GM23338 (cell line): ENCODE measurements around the gene CCNB2. TPM values are rescaled to one million over a fixed set of nuclear protein-coding genes. Genes with fewer than 3 reads are reported as not detected.

Experiments
- ATAC-seq: fragments of 200-7000 bp; cut with Tn5 transposase; 3 replicates; pipeline ENCODE4 v1.9.1; 2020
- DNase-seq: peaks from one replicate; pipeline ENCODE4 v3.0.0-alpha.2; 2015; ENCODE audit warnings: low spot score
- H2AFZ ChIP-seq: fragments of 200-600 bp; sonication (generic); 2 replicates; pipeline ENCODE4 v1.8.0; 2016; ENCODE audit warnings: antibody characterized with exemption, mild to moderate bottlenecking, moderate library complexity
- H3F3A ChIP-seq: fragments of 200-600 bp; sonication (generic); replicated peaks from 2 replicates; pipeline ENCODE4 v1.8.0; 2017; ENCODE audit warnings: antibody characterized with exemption, mixed run types, low read depth
- H3K27ac ChIP-seq: fragments of 200-600 bp; sonication (generic); 2 replicates; pipeline ENCODE4 v1.6.1; 2016; ENCODE audit warnings: low read depth
- H3K27me3 ChIP-seq: fragments of 200-600 bp; sonication (generic); 2 replicates; pipeline ENCODE4 v1.8.0; 2016; ENCODE audit warnings: mild to moderate bottlenecking, mixed run types, moderate library complexity; ENCODE audit not compliant: insufficient read depth
- H3K36me3 ChIP-seq: fragments of 200-600 bp; sonication (generic); 2 replicates; pipeline ENCODE4 v1.8.0; 2016; ENCODE audit warnings: mild to moderate bottlenecking; ENCODE audit not compliant: insufficient read depth
- H3K4me1 ChIP-seq: fragments of 200-600 bp; sonication (generic); 2 replicates; pipeline ENCODE4 v1.8.0; 2016; ENCODE audit warnings: mild to moderate bottlenecking, moderate library complexity; ENCODE audit not compliant: insufficient read depth
- H3K4me2 ChIP-seq: fragments of 200-600 bp; sonication (generic); 2 replicates; pipeline ENCODE4 v1.7.1; 2017; ENCODE audit warnings: mixed run types
- H3K4me3 ChIP-seq: fragments of 200-600 bp; sonication (generic); 2 replicates; pipeline ENCODE4 v1.6.1; 2016; ENCODE audit warnings: mixed run types
- H3K79me2 ChIP-seq: fragments of 200-600 bp; sonication (generic); replicated peaks from 2 replicates; pipeline ENCODE4 v1.8.0; 2017; ENCODE audit warnings: mild to moderate bottlenecking; ENCODE audit not compliant: insufficient read depth
- H3K9me2 ChIP-seq: fragments of 200-600 bp; sonication (generic); 2 replicates; pipeline ENCODE4 v1.8.0; 2017; ENCODE audit not compliant: insufficient read depth
- H4K20me1 ChIP-seq: fragments of 200-600 bp; sonication (generic); replicated peaks from 2 replicates; pipeline ENCODE4 v1.8.0; 2017; ENCODE audit warnings: mild to moderate bottlenecking; ENCODE audit not compliant: insufficient read depth
- H3K27ac Mint-ChIP-seq: 2 replicates; pipeline ENCODE4 v1.8.0; 2020; ENCODE audit warnings: inconsistent platforms, mild to moderate bottlenecking, moderate library complexity, mixed read lengths
- H3K27me3 Mint-ChIP-seq: 3 replicates; pipeline ENCODE4 v1.8.0; 2022; ENCODE audit warnings: low read depth, mild to moderate bottlenecking, moderate library complexity, mixed read lengths, inconsistent platforms; ENCODE audit not compliant: insufficient read depth, poor library complexity
- H3K36me3 Mint-ChIP-seq: 3 replicates; pipeline ENCODE4 v1.8.0; 2021; ENCODE audit warnings: low read depth, mild to moderate bottlenecking, inconsistent platforms, moderate library complexity, mixed read lengths
- H3K4me1 Mint-ChIP-seq: 3 replicates; pipeline ENCODE4 v1.8.0; 2020; ENCODE audit warnings: mild to moderate bottlenecking, inconsistent platforms, mixed read lengths
- H3K4me3 Mint-ChIP-seq: 3 replicates; pipeline ENCODE4 v1.8.0; 2021; ENCODE audit warnings: moderate library complexity, mild to moderate bottlenecking, inconsistent platforms, mixed read lengths
- H3K9me3 Mint-ChIP-seq: 3 replicates; pipeline ENCODE4 v1.8.0; 2020; ENCODE audit warnings: moderate library complexity, mild to moderate bottlenecking, inconsistent platforms, mixed read lengths
- CTCF ChIP-seq, 2 experiments: fragments of 200-600 bp in 1 of 2; sonication (generic) in 1 of 2; conservative IDR thresholded peaks; 2 replicates each; pipeline versions ENCODE4 v1.5.1 to v1.6.1; 2016 to 2017; ENCODE audit warnings: antibody characterized with exemption in 2 of 2, low read depth in 2 of 2, mild to moderate bottlenecking in 2 of 2, moderate library complexity in 1 of 2
- EZH2 ChIP-seq: fragments of 200-600 bp; sonication (generic); IDR thresholded peaks from one replicate; pipeline ENCODE4 v1.8.0; 2017; ENCODE audit warnings: antibody characterized with exemption, mild to moderate bottlenecking, low read depth; ENCODE audit not compliant: unreplicated experiment
- NANOG ChIP-seq: IDR thresholded peaks from 2 replicates; pipeline ENCODE4 v1.6.1; 2016; ENCODE audit warnings: antibody characterized with exemption, borderline replicate concordance
- POLR2AphosphoS5 ChIP-seq: IDR thresholded peaks from 2 replicates; pipeline ENCODE4 v1.6.1; 2016; ENCODE audit warnings: antibody characterized with exemption, low read depth
- REST ChIP-seq: IDR thresholded peaks from one replicate; pipeline ENCODE4 v1.6.1; 2018; ENCODE audit warnings: antibody characterized with exemption; ENCODE audit not compliant: unreplicated experiment
- STAT1 ChIP-seq: IDR thresholded peaks from one replicate; pipeline ENCODE4 v1.6.1; 2016; ENCODE audit warnings: antibody characterized with exemption; ENCODE audit not compliant: unreplicated experiment
- ZNF114 ChIP-seq: fragments of 250-450 bp; sonication (Bioruptor Pico); IDR thresholded peaks from 2 replicates; pipeline ENCODE4 v1.5.0; 2020; ENCODE audit warnings: mild to moderate bottlenecking, moderate library complexity
- ZNF331 ChIP-seq: fragments of 250-450 bp; sonication (Bioruptor Pico); IDR thresholded peaks from 2 replicates; pipeline ENCODE4 v1.5.0; 2020; ENCODE audit warnings: low read depth, mild to moderate bottlenecking, moderate library complexity
- ZNF462 ChIP-seq: fragments of 250-450 bp; sonication (Bioruptor Pico); IDR thresholded peaks from 2 replicates; pipeline ENCODE4 v1.5.0; 2020; ENCODE audit warnings: mild to moderate bottlenecking, moderate library complexity
- polyA plus RNA-seq: library from polyadenylated mRNA; unstranded; fragments of >200 nt; fragmentation: Nextera tagmentation; extraction: Ambion mirVana; gene quantifications from 2 replicates; pipeline ENCODE4 v1.2.1, GENCODE V29; 2016
- total RNA-seq: library from RNA; depleted of rRNA; stranded (reverse); fragments of >200 nt; shearing (Covaris generic); gene quantifications from 2 replicates; pipeline ENCODE4 v1.2.3, GENCODE V29; 2014

The CCNB2 gene
- total and polyA plus RNA-seq, 2 experiments from 2014 or later: 81.8 to 108 TPM

GRCh38 chr15:59157396-59157795 lies 52.5 kb downstream of the CCNB2 start:
- Histone ChIP-seq H3K4me1 (no peaks in the 10 kb centered on the region), H4K20me1 (no peaks in the 10 kb centered on the region; the same call in none of the 2 replicates), H3K9me2 (no peaks in the 10 kb centered on the region), H3K36me3 (peaks cover 29% of the 10 kb centered on the region), H3K27me3 (no peaks in the 10 kb centered on the region), H3K4me3 (no peak overlapping the region), H3K4me2 (no peak overlapping the region), H3K27ac (no peak overlapping the region), H2AFZ (no peak overlapping the region), H3F3A (no peaks in the 10 kb centered on the region), H3K79me2 (no peaks in the 10 kb centered on the region)
- Mint-ChIP-seq H3K4me1 (peaks cover 5% of the 10 kb centered on the region; the same call in 1 of the 3 replicates), H3K27ac (no peak overlapping the region), H3K9me3 (no peaks in the 10 kb centered on the region), H3K27me3 (peaks cover 14% of the 10 kb centered on the region), H3K4me3 (no peak overlapping the region), H3K36me3 (peaks cover 48% of the 10 kb centered on the region)
- DNase-seq: no peak
- TF ChIP-seq ZNF114 (CRISPR knock-in tag) (no peak), NANOG (no peak), STAT1 (no peak)
- no peak for ATAC-seq

GRCh38 chr15:59157840-59158700 lies 53.1 kb downstream of the CCNB2 start:
- Histone ChIP-seq H2AFZ (no peak overlapping the region), H3K27me3 (no peaks in the 10 kb centered on the region), H3K36me3 (peaks cover 23% of the 10 kb centered on the region), H3K4me3 (no peak overlapping the region), H3K9me2 (no peaks in the 10 kb centered on the region), H3K4me1 (no peaks in the 10 kb centered on the region), H3K79me2 (no peaks in the 10 kb centered on the region), H3F3A (no peaks in the 10 kb centered on the region), H4K20me1 (no peaks in the 10 kb centered on the region; the same call in 1 of the 2 replicates), H3K27ac (no peak overlapping the region), H3K4me2 (no peak overlapping the region)
- Mint-ChIP-seq H3K27me3 (peaks cover 14% of the 10 kb centered on the region), H3K9me3 (no peaks in the 10 kb centered on the region), H3K27ac (no peak overlapping the region), H3K4me1 (peaks cover 5% of the 10 kb centered on the region; the same call in 1 of the 3 replicates), H3K4me3 (no peak overlapping the region), H3K36me3 (peaks cover 45% of the 10 kb centered on the region)
- no peak for ATAC-seq
- no peak for DNase-seq
- TF ChIP-seq ZNF331 (CRISPR knock-in tag) (no peak), EZH2 (no peak), CTCF (conservative IDR thresholded peaks at IDR 0.05; ENCODE audit: low read depth in 2 of 2) (no peak), ZNF114 (CRISPR knock-in tag) (no peak), POLR2AphosphoS5 (no peak), NANOG (no peak), STAT1 (no peak), ZNF462 (CRISPR knock-in tag) (no peak), REST (no peak)
